ENCODE measurements around the gene ADAMTSL5.
"Not testable (repeated sequence)": the region's sequence is repeated elsewhere in the genome, so short reads cannot be mapped to it uniquely, and the experiment has no call there.

The ADAMTSL5 gene

DNA sequence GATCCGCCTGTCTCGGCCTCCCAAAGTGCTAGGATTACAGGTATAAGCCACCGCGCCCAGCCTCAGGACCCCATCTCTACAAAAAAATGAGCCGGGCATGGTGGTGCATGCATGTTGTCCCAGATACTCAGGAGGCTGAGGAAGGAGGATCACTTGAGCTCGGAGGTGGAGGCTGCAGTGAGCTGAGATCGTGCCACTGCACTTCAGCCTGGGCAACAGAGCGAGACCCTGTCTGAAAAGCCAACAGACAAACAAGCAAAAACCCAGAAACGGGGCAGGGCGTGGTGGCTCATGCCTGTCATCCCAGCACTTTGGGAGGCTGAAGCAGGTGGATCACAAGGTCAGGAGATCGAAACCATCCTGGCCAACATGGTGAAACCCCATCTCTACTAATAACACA is 18.0 kb upstream of the ADAMTSL5 start:
- not testable (repeated sequence) for DNase-seq (ENCODE audit: low read depth in 2 of 2)

DNA sequence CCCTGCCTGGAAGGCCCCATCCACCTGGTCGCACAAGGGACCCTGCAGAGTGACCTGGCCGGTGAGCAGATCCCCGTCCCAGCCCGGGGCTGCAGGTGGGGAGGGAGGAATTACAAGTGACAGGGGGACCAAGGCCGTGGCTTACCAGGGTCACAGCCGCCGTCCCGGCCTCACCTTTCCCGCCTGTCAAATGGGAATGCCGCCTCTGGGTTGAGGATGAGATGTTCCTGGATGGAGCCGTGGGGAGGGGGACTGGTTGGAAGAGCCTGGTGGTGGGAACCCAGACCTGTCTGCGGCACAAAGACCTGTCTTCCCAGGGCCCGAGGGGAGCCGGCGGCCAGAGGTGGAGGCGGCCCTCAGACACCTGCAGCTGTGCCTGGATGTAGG is 16.6 kb upstream of the ADAMTSL5 start:
- DNase-seq (ENCODE audit: low read depth in 2 of 2) = no peak

- no peak for DNase-seq (ENCODE audit: low read depth in 2 of 2)
These were observed 16.0 kb upstream of the ADAMTSL5 start for GRCh38 chr19:1528596-1529429.

DNA sequence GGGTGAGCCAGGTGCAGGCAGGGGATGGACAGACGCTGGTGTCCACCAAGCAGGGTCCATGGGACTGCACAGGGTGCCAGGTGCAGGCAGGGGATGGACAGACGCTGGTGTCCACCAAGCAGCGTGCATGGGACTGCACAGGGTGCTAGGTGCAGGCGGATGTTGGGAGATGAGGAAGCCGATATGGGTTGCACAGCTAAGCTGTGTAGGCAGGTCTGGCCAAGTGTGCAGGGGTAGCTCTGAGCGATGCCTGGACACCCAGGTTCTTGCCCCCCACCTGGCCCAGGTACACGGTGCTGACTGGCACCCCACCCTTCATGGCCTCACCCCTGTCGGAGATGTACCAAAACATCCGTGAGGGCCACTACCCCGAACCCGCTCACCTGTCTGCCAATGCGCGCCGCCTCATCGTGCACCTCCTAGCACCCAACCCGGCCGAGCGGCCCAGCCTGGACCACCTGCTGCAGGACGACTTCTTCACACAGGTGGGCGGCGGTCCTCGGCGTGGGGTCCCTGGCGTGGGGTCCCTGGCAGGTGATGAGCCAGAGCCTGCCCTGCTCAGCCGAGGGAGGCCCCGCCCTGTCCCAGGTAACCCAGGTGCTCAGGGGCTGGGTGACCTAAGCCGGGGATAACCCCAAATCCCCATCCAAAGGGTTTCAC is 15.0 kb upstream of the ADAMTSL5 start:
- DNase-seq (ENCODE audit: low read depth in 2 of 2) = no peak

- no peak for DNase-seq (ENCODE audit: low read depth in 2 of 2)
These were observed 14.3 kb upstream of the ADAMTSL5 start for GRCh38 chr19:1526979-1527649.

- no peak for DNase-seq (ENCODE audit: low read depth in 2 of 2)
These were observed 13.4 kb upstream of the ADAMTSL5 start for GRCh38 chr19:1526066-1526778.

- DNase-seq (ENCODE audit: low read depth in 2 of 2) = no peak
These were observed 12.5 kb upstream of the ADAMTSL5 start for GRCh38 chr19:1525343-1525742.

DNA sequence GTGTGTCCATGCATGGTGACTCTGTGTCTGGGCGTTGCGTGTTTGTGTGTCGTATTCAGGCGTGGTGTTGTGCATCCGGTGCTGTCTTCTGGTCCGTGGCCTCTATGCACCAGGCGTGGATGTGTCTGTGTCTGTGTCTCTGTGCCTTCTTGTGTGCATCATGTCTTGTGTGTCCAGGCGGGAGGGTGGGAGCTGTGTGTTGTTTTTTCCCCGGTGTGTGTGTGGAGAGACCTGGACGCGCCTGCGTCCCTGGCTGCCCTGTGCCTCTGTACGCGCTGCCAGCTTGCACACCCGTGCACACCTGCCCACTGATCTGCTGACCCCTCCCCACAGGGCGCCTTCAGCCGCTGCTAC is 12.1 kb upstream of the ADAMTSL5 start:
- no peak for DNase-seq (ENCODE audit: low read depth in 2 of 2)

GRCh38 chr19:1524287-1524971 is 11.6 kb upstream of the ADAMTSL5 start:
- no peak for DNase-seq (ENCODE audit: low read depth in 2 of 2)

DNA sequence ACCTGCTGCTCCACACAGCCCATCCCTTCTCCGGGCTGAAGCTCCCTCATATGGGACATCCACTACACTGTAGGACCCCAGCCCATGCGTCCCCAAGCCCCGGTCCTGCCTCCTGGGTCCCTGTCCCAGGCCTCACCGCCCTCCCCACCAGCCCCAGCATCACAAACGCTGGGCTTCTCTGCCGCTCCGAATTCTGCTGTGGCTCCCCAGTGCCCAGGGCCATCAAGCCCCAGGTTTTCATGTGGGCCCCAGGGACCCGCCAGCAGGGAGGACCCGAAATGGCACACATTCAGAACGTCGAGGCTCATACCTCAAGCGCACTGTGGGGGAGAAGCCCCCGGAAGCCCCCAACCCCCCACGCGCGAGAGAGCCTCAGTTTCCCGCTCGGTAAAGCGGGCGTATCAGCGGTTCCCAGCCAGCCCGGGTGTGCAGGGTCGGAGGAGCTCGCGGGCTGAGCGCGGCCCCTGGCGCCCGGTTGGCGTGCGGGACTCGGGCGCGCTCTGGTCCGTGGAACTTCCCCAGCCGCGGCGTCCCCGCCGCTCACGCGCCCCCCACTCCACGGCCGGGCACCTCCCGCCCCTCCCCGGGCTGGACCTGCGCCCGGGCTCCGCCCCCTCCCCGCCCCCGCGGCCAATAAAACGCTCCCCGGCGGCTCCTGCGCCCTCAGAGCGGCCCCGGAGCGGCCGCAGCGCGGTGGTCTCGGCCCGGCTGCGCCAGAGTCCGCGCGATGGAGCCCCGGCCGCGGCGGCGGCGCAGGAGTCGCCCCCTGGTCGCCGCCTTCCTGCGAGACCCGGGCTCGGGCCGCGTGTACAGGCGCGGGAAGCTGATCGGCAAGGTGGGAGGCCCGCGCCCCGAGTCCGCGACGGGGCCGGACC is 10.8 kb upstream of the ADAMTSL5 start, which contains the start of gene PLK5:
TSS of gene PLK5 (plus strand) at position 666 of the 875 bp plus-strand sequence. CDS start 2,920 bp downstream, outside the sequence.
- DNase-seq (ENCODE audit: low read depth in 2 of 2) = no peak

- no peak for DNase-seq (ENCODE audit: low read depth in 2 of 2)
These were observed 10.0 kb upstream of the ADAMTSL5 start for GRCh38 chr19:1522838-1523237.

DNA sequence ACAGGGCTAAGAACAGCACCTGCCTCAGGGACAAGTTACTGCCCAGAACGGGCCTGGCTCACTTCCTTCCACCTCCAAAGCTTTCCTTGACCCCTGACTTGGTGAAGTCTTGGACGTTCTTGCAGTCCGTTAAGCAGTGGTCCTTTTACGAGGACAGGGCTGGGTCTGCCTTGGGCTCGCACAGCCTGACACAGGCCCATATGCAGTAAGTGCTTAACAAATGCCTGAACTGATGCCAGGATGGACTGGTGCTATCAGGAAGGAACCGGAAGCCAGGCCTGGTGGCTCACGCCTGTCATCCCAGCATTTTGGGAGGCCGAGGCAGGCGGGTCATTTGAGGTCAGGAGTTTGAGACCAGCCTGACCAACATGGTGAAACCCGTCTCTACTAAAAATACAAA is 9.2 kb upstream of the ADAMTSL5 start:
- DNase-seq (ENCODE audit: low read depth in 2 of 2) = no peak

GRCh38 chr19:1521636-1522035 is 8.8 kb upstream of the ADAMTSL5 start:
- no peak for DNase-seq (ENCODE audit: low read depth in 2 of 2)

GRCh38 chr19:1520203-1520780 is 7.5 kb upstream of the ADAMTSL5 start:
- no peak for DNase-seq (ENCODE audit: low read depth in 2 of 2)

GRCh38 chr19:1519802-1520201 is 7.0 kb upstream of the ADAMTSL5 start:
- not testable (repeated sequence) for DNase-seq (ENCODE audit: low read depth in 2 of 2)

DNA sequence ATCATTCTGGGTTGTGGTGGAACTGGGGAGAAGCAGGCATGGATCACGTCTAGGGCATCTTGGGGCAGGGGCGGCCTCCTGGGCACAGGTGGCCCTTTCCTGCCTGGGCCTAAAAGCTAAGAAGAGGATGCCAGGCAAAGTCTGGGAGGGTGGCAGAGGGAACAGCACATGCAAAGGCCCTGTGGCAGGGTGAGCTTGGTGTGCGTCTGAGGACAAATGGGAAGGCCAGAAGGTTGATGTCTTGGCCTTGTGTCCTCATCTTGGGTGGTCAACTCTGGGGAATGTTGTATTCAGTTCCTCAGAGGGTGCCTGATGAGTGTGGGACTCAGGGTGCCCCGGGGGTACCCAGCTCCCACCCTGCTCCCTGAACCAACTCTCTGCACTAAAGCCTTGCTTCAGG is 5.7 kb upstream of the ADAMTSL5 start:
- DNase-seq (ENCODE audit: low read depth in 2 of 2) = no peak

GRCh38 chr19:1516395-1516753 is 3.6 kb upstream of the ADAMTSL5 start:
- no peak for DNase-seq (ENCODE audit: low read depth in 2 of 2)

DNA sequence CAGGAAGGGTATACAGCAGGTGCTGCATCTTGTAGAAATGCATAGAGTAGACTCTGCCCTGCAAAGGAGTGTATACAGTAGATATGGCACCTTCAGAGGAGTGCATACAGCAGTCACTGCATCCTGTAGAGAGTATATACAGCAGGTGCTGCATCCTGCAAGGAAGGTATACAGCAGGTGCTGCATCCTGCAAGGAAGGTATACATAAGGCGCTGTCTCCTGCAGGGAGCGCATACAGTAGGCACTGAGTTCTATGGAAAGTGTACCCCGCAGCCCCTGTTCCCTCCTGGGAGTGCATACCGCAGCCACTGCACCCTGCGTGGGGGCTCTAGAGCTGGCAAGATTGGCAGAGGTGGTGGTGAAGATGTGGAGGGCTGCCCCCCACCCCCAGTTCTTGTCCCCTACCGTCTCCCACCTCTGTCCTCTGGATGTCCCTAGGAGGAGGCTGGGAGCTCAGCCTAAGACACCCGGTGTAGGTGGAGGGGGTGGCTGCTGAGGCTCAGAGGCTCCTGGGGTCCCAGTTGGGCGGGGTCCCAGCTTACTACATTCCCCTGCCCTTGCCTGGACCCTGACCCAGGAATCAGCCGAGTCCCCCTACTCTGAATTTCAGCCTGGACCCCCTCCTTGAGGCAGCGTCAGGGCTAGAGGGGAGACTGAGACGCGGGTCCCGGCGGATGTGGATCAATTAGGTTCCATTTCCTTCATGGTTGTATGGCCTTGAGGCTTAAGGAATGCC is 2.3 kb upstream of the ADAMTSL5 start:
- no peak for DNase-seq (ENCODE audit: low read depth in 2 of 2)

- DNase-seq (ENCODE audit: low read depth in 2 of 2) = no peak
These were observed 1.5 kb upstream of the ADAMTSL5 start for GRCh38 chr19:1514295-1514661.
